Fibroblast of gingiva (primary cell): Measurements from ENCODE around the gene GRIN3A.
"Not testable (repeated sequence)": the region's sequence is repeated elsewhere in the genome, so short reads cannot be mapped to it uniquely, and the experiment has no call there.

ENCODE experiments used
- DNase-seq: peaks from one replicate; pipeline ENCODE4 v3.0.0-alpha.2; 2011; ENCODE audit warnings: low read depth

The GRIN3A gene

GRCh38 chr9:101738566-101739183 lies at the start of gene GRIN3A:
GRIN3A (minus strand) TSS chr9:101738647; CDS start chr9:101737979, 668 bp downstream.
- no peak for DNase-seq

GRCh38 chr9:101787891-101788290 lies 49.4 kb upstream of the GRIN3A start:
- DNase-seq: no peak

- DNase-seq: no peak
Observed at GRCh38 chr9:101778332-101778731, 39.9 kb upstream of the GRIN3A start.

- DNase-seq: peak; percentile 6
Observed at GRCh38 chr9:101764472-101764871, 26.0 kb upstream of the GRIN3A start.

- peak; percentile 27 for DNase-seq
Observed at GRCh38 chr9:101758304-101758930, 20.0 kb upstream of the GRIN3A start.

GRCh38 chr9:101753716-101754115 lies 15.3 kb upstream of the GRIN3A start:
- DNase-seq: no peak

GRCh38 chr9:101751895-101752294 lies 13.4 kb upstream of the GRIN3A start:
- no peak for DNase-seq

- no peak for DNase-seq
Observed at GRCh38 chr9:101739311-101739710, 864 bp upstream of the GRIN3A start.

- DNase-seq: no peak
Observed at GRCh38 chr9:101737705-101738565, 512 bp downstream of the GRIN3A start.

- DNase-seq: no peak
Observed at GRCh38 chr9:101737165-101737704, 1.2 kb downstream of the GRIN3A start.

GRCh38 chr9:101736717-101737116 lies 1.7 kb downstream of the GRIN3A start:
- no peak for DNase-seq

- no peak for DNase-seq
Observed at GRCh38 chr9:101731429-101731828, 7.0 kb downstream of the GRIN3A start.

- peak; percentile 30 for DNase-seq
Observed at GRCh38 chr9:101727612-101728524, 10.6 kb downstream of the GRIN3A start.

GRCh38 chr9:101724271-101724670 lies 14.2 kb downstream of the GRIN3A start:
- DNase-seq: not testable (repeated sequence)

GRCh38 chr9:101718192-101718591 lies 20.3 kb downstream of the GRIN3A start:
- no peak for DNase-seq

- DNase-seq: no peak
Observed at GRCh38 chr9:101716629-101717028, 21.8 kb downstream of the GRIN3A start.

- no peak for DNase-seq
Observed at GRCh38 chr9:101711330-101711941, 27.0 kb downstream of the GRIN3A start.

GRCh38 chr9:101708855-101709254 lies 29.6 kb downstream of the GRIN3A start:
- DNase-seq: no peak

GRCh38 chr9:101707721-101708120 lies 30.7 kb downstream of the GRIN3A start:
- DNase-seq: no peak

GRCh38 chr9:101706997-101707396 lies 31.4 kb downstream of the GRIN3A start:
- DNase-seq: no peak

- no peak for DNase-seq
Observed at GRCh38 chr9:101706261-101706798, 32.1 kb downstream of the GRIN3A start.
